ENCODE measurements around the gene TAS1R3.
A peak's percentile ranks its signal among the peaks of the same experiment; 100 is the strongest.

The TAS1R3 gene

DNA sequence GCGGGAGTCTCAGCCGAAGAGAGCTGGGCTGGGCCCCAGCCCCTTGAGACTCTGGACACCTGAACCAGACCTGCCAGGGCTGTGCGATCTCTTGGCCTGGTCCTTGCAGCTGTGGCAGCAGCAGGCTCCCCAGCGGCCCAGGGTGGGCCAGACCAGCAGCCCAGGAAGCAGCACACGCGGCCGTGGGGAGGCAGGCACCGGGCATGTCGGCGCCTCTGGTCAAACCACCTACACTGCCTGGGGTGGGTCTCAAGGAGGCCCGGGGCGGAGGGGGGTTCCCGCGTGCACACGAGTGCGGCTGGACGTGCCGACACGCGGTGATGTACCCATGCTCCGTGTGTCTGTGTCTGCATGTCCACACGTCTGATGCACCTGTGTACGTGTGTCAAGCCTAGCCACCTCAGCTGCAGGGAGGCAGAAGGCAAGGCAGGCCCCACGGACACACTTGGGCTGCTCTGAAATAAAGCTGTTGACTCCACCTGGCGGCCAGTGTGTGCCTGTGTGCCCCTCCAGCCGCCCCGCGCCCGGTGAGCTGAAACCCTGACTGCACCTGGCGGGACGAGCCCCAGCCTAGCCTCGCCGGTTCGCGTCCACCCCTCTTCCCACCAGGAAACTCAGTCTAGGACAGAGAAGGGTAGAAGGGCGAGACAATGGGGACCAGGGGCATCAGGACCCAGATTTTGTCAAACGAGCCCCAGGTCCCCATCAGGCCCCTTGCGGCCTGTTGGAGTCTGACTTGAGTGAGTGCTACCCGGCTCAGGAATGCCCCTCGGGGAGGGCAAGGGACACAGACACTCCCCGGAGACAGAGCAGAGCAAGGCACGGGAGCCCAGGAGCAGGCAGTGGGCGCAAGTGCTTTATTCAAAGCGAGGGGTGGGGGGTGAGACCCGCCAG, 39.3 kb upstream of the TAS1R3 start:
- TF ChIP-seq, protein P1, sequence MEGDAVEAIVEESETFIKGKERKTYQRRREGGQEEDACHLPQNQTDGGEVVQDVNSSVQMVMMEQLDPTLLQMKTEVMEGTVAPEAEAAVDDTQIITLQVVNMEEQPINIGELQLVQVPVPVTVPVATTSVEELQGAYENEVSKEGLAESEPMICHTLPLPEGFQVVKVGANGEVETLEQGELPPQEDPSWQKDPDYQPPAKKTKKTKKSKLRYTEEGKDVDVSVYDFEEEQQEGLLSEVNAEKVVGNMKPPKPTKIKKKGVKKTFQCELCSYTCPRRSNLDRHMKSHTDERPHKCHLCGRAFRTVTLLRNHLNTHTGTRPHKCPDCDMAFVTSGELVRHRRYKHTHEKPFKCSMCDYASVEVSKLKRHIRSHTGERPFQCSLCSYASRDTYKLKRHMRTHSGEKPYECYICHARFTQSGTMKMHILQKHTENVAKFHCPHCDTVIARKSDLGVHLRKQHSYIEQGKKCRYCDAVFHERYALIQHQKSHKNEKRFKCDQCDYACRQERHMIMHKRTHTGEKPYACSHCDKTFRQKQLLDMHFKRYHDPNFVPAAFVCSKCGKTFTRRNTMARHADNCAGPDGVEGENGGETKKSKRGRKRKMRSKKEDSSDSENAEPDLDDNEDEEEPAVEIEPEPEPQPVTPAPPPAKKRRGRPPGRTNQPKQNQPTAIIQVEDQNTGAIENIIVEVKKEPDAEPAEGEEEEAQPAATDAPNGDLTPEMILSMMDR (IDR thresholded peaks at IDR 0.05; ENCODE audit: insufficient read depth, low read depth, low read length, missing control alignments) = peak; percentile 76
- DNase-seq (ENCODE audit: low read depth) = peak; percentile 84
- H3K4me3 ChIP-seq (ENCODE audit: low read depth, low read length) = no peak overlapping the region

DNA sequence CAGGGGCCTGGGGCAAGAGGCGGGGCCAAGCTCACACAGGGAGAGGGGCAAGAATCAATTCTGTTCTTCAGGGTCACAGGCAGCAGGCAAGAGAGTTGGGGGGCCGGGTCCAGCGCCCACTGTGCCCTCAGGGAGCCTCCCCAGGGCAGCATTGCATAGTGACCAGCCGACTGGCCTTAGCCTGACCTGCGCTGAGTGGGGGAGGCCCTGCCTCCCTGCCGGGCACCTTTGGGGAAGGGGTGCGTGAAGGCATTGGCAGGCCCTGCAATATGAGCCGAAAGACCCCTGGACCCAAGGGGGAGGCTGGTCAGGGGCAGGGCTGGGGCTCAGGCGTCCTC, 38.7 kb upstream of the TAS1R3 start:
- H3K4me3 ChIP-seq (ENCODE audit: low read depth, low read length) = no peak overlapping the region
- TF ChIP-seq, protein P1 (IDR thresholded peaks at IDR 0.05; ENCODE audit: insufficient read depth, low read depth, low read length, missing control alignments) = no peak
- no peak for DNase-seq (ENCODE audit: low read depth)

DNA sequence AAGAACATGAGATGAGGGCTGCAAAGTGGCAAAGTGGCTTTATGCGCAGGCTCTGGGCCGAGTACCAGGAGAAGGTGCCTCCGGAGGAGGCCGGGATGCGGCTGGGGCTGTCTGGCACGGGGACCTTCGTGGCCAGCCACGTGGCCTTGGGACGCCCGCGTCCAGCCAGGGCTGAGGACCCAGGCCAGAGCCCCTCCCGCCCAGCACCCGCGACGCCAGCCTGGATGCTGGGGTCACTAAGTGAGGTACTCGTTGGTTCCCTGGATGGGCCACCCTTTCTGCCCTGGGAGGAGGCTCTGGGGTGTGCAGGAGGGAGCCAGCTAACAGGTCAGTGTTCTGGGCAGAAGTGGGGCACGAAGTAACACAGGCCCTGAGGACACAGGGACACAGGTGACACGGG, 38.2 kb upstream of the TAS1R3 start:
- TF ChIP-seq, protein P1 (IDR thresholded peaks at IDR 0.05; ENCODE audit: insufficient read depth, low read depth, low read length, missing control alignments) = no peak
- DNase-seq (ENCODE audit: low read depth) = no peak
- H3K4me3 ChIP-seq (ENCODE audit: low read depth, low read length) = no peak overlapping the region

DNA sequence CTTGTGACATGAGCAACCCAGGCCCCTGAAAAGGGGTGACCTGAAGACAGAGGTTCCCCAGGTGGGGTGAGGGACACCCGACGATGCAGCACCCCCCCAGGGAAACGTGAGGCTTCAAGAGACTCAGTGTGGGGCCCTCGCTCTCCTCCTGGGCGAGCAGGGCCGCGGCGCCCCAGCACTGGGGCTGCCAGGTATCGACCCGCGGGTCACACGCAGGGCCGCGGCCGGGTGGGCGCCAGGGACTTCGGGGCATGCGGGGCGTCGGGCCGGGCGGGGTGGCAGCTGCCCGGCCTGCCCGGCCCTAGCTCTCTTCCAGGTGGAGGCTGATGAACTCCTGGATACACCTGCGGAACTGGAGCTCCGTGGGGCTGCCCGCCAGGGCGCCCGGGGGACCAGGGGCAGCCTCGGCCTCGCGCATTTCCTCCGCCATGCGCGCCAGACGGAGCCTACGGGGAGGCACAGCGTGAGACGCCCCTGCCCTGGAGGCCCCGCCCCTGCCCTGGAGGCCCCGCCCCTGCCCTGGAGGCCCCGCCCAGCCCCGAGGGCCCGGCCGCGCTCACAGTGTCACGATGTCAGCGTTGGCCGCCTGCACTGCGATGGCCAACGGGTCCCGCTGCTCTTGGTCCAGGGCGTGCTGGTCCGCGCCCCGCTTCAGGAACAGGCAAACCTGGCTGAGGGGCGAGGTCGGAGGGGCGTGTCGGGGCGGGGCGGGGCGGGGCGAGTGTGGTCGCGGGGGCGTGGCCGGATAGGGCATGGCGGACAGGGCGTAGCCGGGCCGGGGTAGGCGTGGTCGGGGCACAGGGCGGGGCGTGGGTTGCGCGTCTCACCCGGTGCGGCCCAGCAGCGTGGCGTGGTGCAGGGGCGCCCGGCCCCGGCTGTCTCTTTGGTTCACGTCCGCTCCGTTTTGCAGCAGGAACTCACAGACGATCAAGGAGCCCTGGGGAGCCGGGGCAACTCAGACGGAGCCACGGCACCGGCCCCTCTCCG, 37.5 kb upstream of the TAS1R3 start:
- TF ChIP-seq, protein P1 (IDR thresholded peaks at IDR 0.05; ENCODE audit: insufficient read depth, low read depth, low read length, missing control alignments) = no peak
- DNase-seq (ENCODE audit: low read depth) = no peak
- no peak overlapping the region for H3K4me3 ChIP-seq (ENCODE audit: low read depth, low read length)

DNA sequence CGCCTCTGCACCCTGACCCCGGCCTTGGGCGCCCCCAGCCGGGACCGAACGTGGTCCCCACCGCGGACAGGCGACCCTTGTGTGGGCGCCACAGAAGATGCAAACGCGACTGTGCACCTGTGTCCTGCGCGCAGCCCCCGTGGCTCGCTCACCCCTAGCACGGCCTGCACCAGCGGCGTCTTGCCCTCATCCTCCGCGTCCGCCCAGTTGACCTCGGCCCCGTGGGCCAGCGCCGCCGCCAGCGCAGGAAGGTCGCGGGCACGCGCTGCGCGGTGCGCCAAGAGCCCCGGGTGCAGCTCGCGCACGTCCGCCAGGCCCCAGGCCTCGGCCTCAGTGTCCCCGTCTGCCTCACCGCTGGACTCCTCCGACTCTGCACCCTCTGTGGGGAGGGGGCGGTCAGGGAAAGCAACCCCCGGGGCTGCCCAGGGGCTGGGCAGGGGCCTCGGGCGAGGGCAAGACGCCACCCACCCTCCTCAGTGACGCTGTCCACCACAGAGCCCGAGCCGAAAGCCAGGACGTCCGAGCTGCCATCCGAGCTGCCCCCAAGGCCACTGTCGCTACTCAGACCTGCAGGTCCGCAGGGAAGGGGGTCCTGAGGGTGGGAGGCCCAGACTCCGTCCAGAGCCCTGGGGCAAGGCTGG, 36.7 kb upstream of the TAS1R3 start:
- no peak for DNase-seq (ENCODE audit: low read depth)
- H3K4me3 ChIP-seq (ENCODE audit: low read depth, low read length) = no peak overlapping the region
- TF ChIP-seq, protein P1 (IDR thresholded peaks at IDR 0.05; ENCODE audit: insufficient read depth, low read depth, low read length, missing control alignments) = no peak

DNA sequence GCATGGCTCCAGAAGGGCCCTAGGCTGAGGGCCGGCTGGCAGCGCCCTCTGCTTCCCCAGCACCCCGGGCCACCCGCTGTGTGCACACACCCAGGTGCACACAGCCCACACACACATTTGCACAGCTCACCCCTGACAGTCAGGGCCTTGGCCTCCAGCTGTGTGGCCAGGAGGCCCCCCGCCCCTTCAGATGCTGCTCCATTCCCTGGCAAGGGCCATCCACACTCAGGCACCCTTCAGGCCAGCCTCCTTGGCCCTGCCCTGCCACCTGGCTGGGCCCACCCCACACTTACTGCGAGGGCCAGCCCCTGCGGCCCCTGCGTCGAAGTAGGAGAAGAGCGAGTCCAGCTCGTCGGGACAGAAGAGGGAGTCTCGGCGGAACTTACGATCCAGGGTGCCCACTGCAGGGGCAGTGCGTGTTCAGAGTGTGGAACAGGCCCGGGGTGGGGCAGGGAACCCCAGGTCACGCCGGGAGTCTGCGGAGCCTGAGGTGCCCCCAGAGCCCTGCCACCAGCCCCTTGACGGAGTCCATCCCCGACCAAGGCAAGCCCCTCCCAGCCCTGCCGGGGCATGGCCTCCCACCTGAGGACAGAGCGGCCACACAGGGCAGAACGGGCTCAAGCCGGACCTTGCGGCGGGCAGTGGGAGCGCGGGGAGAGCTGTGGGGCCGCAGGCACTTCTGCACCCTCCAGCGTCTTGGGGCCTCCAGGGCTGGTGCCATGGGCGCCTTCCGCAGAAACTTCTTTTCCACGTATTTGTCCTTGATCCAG, 35.7 kb upstream of the TAS1R3 start:
- TF ChIP-seq, protein P1 (IDR thresholded peaks at IDR 0.05; ENCODE audit: insufficient read depth, low read depth, low read length, missing control alignments) = no peak
- H3K4me3 ChIP-seq (ENCODE audit: low read depth, low read length) = no peak overlapping the region
- DNase-seq (ENCODE audit: low read depth) = no peak

Data from GM12865 (cell line).